Stimulated activated CD8-positive, alpha-beta memory T cell treated with anti-CD3 and anti-CD28 coated beads, Interleukin-4, amount 100 ng/mL, for 1 hour (primary cell): ENCODE results near the gene OTUD5.

ENCODE experiments used
- DNase-seq, 2 donors: peaks; one replicate each; pipeline ENCODE4 v3.0.0-alpha.2; 2020; ENCODE audit warnings: low read depth in 2 of 2, low spot score in 1 of 2

OTUD5 gene

GRCh38 chrX:48911412-48912182, 45.8 kb downstream of the OTUD5 start, which contains the start of gene SLC35A2:
TSS of gene SLC35A2 (minus strand) at chrX:48911646. CDS start at chrX:48911636, 10 bp downstream.
- peak; percentile 79 for DNase-seq

GRCh38 chrX:48910926-48911411, 46.4 kb downstream of the OTUD5 start:
- DNase-seq, result no peak

GRCh38 chrX:48909703-48910294, 47.6 kb downstream of the OTUD5 start:
- no peak for DNase-seq

GRCh38 chrX:48908600-48908999, 48.8 kb downstream of the OTUD5 start:
- DNase-seq, result no peak

GRCh38 chrX:48905090-48905790, 52.2 kb downstream of the OTUD5 start:
- no peak for DNase-seq

GRCh38 chrX:48904626-48905025, 52.8 kb downstream of the OTUD5 start:
- no peak for DNase-seq

- no peak for DNase-seq
Measured at GRCh38 chrX:48904180-48904579, 53.2 kb downstream of the OTUD5 start.

- no peak for DNase-seq
Measured at GRCh38 chrX:48903290-48903689, 54.1 kb downstream of the OTUD5 start.

- DNase-seq, result no peak
Measured at GRCh38 chrX:48902776-48903175, 54.6 kb downstream of the OTUD5 start.

- DNase-seq, result no peak
Measured at GRCh38 chrX:48902135-48902534, 55.3 kb downstream of the OTUD5 start.

GRCh38 chrX:48901069-48901468, 56.3 kb downstream of the OTUD5 start:
- DNase-seq, result no peak

- DNase-seq, result no peak
Measured at GRCh38 chrX:48899078-48899410, 58.4 kb downstream of the OTUD5 start.

- DNase-seq, result peak; percentile 53 to 72
Measured at GRCh38 chrX:48897625-48898306, 59.6 kb downstream of the OTUD5 start, which contains the start of the genes PQBP1 and TIMM17B. TSS of gene PQBP1 (plus strand) at chrX:48897930. CDS start at chrX:48898510, 580 bp downstream. TSS of gene TIMM17B (minus strand) at chrX:48897768. CDS start at chrX:48897749, 19 bp downstream.

GRCh38 chrX:48897157-48897624, 60.2 kb downstream of the OTUD5 start:
- DNase-seq, result no peak

- DNase-seq, result no peak
Measured at GRCh38 chrX:48896611-48897011, 60.8 kb downstream of the OTUD5 start.

- DNase-seq, result no peak
Measured at GRCh38 chrX:48894891-48895290, 62.5 kb downstream of the OTUD5 start.

- DNase-seq, result no peak
Measured at GRCh38 chrX:48893556-48894348, 63.7 kb downstream of the OTUD5 start.

GRCh38 chrX:48892896-48893295, 64.5 kb downstream of the OTUD5 start:
- DNase-seq, result no peak

GRCh38 chrX:48891402-48892288, 65.8 kb downstream of the OTUD5 start:
- DNase-seq, result peak; percentile 39 to 51
